Measurements from ENCODE around the gene SLC24A4. TPM values are rescaled to one million over a fixed set of nuclear protein-coding genes. Genes with fewer than 3 reads are reported as not detected.
"Not testable (repeated sequence)": the region's sequence is repeated elsewhere in the genome, so short reads cannot be mapped to it uniquely, and the experiment has no call there.

The SLC24A4 gene
- total RNA-seq, 1 donor from 2014 or later = 0.04 TPM

DNA sequence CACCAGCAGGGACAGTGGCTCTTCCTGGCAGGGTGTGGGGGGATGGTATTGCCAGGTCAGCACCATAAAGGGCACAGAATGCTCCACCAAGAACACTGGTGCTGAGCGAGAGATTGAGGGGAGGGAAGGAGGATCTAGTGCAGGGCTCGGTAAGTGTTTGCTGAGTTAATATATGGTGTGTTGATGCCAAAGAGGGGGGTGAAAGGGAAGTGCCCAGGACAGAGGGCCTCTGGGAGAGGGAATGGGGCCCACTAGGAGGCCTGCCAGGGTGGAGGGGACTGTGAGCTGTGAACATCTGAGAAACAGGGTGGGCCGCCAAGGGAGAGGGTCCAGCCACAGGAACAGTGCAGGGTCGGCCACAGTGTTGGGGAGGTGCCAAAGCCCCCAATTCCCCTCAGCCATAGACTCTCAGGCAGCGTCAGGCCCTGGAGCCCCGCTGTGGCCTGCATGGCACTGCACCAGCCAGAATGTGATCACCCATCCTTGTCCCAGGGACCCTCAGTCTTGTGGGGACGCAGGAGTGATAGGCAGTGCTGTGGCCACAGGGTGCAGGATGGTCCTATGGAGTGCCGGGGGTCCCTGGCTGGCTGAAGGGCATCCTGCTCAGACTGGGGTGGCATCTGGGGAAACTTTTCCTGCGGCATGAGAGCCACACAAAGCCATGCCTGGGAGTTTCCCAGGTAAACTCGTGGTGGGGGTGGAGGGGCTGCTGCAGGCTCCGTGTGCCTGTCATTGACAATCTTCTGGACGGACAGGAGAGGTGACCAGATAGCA is 202.5 kb downstream of the SLC24A4 start:
- no peak for ATAC-seq

DNA sequence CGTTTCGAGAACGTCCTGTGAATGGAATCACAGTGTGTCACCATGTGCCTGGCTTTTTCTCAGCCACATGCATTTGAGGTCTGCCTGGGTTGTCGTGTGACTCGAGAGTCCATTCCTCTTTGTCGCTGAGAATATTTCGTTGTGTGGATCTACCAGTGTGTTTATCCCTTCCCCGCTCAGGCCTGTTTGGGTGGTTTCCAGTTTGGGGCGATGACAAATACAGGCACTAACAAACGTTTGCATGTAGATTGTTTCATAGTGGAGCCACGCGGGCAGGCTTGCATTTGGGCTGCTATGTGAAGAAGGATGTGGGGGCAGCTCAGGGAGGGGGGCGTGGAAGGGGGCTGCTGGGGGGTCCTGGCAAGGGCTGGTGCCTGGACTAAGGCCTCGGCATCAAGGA is 204.8 kb downstream of the SLC24A4 start:
- no peak for ATAC-seq

DNA sequence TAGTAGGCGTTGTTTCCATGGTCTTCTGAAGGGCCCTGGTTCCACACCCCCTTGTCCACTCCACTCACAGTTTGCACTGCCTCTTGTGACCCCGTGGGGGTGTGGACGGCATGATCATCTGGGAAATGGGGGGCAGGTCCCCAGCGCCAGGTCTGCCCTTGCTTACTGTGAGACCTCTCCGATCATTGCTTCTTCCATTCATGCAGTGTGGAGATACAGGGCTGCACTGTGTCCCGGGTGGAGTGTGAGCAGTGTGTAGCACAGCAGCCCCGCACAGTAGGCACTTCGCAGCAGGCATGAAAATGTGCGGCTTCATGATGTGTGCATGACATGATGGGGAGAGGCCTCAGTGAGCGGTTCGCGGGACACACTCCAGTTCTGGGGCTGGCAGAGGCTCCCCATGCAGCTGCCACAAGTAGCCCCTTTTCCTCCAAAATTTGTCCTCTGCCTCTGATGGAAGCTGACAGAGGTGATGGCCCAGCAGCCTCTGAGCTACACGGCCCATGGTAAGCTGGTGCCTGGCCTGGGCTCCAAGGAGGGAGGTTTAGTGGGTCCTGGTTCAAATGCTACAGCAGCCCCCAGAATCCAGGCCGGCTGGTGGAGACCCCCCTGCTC is 205.6 kb downstream of the SLC24A4 start:
- no peak for ATAC-seq

DNA sequence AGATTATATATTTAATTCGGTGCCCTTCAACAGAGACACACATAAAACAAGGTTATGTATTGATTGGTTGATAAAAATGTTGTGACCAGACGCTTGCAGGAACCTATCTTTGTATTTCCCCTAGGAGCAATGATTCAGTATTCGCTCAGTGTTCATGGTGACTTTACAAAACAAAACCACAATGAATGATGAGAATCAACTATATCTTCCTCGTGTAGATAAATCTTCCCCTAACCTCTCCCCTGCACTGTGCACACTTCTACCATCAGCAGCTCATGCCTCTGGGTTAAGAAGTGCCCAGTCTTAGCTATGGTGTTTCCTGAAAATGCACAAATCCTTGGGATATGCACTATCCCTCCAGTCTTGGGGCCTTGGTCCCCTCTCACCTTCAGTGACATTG is 206.9 kb downstream of the SLC24A4 start:
- no peak for ATAC-seq

DNA sequence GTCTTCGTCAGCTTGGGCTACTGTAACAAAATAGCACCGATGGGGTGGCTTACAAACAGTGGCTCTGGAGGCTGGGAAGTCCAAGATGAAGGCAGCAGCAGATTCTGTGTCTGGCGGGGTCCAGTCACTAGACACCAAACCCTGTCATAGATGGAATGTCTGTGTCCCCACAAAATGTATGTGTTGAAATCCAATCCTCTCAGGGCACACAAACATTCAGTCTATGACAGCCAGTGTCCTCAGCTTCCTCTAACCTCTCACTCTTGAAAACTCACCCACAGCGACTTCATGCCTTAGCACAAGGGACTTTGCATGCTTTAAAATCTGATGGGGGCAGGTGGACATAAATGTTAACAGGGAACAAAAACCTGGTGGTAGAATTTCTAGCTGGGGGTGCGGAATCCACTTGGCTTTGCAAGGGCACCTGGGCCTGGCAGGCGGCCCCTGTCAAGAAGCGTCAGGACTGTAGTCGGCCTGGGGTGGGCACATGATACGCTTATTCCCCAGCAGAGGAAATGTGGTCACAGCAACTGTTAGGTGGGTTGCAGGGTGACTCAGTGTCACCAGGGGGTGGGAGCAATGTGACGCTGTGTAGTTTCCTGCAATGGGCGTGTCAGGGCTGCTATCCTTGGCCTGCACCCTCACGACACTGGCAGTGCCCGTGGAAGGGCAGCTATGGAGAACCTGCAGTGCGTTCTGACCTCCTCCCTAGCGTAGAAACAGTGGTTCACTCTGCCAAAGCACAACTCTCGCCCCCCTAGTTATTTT is 208.3 kb downstream of the SLC24A4 start:
- ATAC-seq = peak; percentile 31

DNA sequence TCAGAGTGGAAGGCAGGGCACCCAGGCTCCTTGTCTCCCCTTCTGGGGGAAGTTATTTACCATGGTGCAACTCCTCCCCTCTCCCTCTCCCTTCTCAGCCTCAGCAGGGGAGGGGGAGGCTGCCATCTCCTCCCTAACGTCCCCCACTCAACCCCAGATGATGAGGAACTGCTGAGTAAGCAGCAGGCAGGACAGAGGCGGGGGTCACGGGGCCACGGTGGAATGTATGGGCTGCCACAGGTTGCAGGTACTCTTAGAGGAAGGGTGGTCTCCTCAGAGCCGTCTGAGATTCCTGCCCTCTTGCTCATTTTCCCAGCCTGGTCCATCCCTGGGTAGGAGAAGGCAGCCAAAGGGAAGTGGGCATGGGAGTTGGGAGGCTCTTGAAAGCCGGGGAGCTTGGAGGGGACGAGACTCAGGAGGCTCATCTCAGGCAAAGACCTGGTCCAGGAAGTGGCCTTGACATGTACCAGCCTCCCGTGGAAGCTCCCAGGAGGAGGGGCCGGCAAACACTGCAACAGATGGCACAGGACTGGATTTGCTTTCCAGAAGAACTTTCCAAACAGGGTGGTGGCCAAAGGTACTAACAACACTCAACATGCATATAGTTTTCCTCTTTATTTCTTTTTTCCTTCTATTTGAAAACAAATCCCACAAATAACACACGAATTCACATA is 209.7 kb downstream of the SLC24A4 start:
- no peak for ATAC-seq

DNA sequence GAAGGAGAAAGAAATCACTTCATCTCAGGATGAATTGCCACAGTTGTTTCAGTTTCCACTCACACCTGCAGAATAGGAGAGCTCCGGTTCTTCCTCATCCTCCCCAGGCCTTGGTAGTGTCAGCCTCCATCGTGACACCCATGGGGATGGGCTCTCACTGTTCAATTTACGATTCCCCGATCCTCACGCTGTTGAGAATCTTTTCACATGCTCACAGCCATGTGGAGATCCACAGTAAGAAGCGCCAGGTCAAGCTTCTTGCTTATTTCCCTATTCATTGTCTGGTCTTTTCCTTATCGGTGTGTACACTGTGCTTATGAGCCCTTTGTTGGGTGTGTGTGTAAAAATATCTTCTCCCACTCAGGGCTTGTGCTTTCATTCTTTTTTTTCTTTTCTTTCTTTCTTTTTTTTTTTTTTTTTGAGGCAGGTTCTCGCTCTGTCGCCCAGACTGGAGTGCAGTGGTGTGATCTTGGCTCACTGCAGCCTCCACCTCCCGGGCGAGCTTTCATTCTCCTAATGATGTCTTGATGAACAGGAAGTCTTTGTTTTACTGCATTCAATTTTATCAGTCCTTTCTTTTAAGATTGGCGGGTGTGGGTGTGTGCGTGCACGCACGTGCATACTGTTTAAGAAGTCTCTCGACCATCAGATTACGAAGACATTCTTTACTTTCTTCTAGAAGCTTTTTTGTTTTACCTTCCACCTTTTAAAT is 212.1 kb downstream of the SLC24A4 start:
- ATAC-seq = no peak

DNA sequence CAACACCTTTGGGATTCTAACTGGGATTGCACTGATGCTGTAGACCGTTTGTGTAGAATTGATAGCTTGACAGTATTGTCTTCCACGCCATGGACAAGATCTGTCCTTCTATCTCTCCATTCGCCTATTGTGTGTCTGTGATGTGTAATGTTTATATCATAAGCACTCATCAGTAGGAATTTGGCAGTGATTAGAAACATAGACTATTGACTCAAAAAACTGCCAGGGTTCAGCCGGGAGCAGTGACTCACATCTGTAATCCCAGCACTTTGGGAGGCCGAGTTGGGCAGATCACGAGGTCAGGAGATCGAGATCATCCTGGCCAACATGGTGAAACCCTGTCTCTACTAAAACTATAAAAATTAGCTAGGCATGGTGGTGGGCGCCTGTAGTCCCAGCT is 213.3 kb downstream of the SLC24A4 start:
- not testable (repeated sequence) for ATAC-seq

DNA sequence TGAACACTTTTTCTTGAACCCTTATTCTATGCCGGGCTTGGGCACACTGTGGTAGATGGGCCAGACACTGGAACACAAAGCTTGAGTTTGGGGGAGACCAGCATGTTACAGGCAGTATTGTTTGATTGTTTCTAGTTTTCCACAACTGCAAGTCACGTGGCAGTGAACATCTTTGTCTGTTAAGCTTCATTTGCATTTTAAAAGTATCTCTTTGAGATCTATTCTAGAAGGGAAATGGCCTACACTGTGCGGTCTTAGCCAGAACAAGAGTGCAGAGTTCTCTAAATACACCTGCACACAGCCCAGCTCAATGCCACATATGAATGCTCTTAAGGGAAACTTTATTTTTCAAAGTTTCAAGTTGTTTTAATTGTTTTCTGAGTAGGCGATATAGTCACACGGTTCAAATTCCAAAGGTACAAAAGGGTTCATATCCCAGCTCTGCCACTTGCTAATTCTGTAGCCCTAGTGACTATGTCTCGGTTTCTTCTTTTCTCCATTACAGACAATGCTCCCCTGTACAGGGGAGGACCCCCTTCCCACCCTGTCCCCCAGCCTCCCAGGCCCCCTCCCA is 215.5 kb downstream of the SLC24A4 start:
- no peak for ATAC-seq

DNA sequence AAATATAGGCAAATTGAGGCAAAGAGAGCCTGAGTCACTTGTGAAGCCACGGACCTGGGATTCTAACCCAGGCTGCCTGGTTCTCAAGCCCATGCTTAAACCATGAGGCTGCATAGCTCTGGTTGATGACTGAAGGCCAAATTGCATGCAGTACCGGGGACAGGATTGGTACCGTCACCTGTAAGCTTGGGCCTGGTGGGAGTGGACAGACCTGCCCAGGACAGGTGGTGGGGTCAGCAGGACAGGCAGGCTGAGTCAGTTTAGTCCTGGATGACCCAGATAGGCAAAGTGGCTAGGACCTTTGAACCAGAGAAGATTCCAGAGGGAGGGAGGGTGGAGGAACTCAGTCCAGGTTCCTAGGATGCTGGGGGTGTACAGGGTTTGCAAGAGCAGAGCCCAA is 216.5 kb downstream of the SLC24A4 start:
- no peak for ATAC-seq

DNA sequence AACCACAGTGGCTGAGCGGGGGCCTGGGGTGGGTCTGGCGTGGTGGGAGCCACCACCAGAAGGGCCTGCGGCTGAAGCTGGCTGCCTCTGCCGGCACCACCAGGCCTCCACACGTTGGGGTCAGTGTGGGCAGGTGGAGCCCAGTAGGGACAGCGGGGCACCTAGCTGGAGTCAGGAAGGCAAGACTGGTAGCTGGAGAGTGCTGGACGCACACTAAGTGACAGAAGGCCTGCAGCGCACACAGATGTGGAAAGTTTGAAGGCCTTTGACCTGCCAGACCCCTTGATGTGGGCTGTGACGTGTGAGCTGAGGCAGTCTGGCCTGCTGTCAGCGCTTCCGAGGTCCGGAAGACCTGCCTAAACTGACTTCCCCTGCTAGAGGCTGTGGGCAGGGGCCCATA is 216.9 kb downstream of the SLC24A4 start:
- peak; percentile 9 for ATAC-seq

DNA sequence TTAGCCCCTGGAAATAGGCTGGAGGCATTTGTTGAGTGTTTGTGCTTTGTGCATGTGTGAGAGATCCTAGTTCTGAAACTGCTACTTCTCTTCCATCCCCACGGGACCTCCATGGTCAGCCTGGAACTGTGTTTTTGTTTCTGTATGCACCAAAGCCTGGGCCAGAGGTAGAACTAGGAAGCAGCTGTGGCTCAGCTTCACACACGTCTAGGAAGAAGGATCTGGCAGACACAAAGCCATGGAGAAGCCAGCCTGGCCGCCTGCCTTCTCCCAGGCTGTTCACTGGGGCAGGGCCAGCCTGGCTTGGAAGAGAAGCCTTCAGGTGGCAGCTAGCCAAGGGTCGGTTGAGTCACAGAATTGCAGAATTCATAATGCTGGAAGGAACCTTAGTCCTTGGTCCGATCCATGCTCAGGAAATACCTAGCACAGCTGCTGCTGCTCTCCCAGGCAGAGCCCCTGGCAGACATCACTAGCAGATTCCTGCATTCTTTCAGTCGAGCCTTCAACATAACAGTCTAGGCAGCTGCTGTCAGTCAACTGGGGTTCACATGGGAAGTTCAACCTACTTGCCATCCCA is 217.6 kb downstream of the SLC24A4 start:
- ATAC-seq = peak; percentile 92

DNA sequence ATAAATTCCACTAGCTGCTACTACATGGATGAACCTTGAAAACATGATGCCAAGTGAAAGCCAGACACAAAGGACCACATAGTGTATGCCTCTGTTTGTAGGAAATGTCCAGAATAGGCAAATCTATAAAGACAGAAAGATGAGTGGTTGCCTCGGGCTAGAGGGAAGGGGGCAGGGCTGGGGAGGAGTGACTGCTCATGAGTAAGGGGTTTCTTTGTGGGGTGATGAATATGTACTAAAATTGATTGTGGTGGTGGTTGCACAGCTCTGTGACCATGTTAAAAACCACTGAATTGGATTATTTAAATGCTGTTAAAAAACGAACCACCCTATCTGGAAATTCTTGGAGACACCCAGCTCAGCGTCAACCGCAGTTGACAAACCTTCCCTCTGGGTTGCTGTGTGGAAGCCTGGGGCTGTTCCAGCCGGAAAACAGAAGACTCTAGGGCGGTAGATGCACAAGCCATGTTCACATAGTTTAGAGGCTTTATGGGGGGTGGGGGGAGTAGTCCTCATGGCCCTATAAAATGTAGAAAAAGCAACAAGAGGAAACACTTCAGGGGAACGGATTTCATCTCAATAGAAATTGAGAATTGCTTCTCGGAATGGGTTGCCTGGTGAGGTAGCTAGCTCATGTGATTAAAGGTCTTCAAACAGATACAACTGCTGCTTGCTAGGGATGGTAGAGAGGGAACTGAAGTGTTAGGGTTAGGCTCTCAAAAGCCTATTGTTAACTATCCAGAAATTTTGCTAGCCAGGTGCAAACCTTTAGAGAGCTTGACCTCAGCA is 220.0 kb downstream of the SLC24A4 start:
- ATAC-seq = no peak

DNA sequence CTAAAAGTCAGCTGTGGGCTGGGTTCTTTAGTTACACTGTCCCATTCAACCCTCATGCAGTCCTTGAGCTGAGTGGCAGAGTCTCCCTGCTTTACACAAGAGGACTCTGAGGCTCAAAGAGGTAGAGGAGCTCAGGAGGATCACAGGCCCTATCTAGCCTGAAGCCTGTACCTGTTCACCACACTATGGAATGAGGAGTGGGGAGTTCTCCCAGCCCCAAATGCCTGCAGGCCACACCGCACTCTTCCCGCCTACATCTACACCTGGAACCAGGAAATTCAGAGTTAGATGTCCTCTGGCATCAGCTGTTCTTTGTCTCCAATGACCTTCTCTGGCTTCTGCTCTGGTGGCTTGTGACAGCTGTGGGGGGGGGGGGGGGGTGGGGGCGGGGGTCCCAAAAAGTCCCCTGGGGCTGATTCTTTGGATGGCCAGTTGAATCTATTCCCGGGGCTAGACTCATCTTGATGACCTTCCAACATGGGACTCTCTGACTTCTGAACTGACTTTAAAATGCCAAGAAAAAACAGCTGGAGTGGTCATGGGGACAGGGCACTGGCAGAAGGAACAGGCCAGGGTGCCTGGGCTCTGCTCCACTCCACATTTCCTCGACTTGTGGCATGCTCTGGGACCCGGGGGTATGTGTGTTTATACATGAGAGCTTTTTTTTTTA is 221.2 kb downstream of the SLC24A4 start:
- no peak for ATAC-seq

DNA sequence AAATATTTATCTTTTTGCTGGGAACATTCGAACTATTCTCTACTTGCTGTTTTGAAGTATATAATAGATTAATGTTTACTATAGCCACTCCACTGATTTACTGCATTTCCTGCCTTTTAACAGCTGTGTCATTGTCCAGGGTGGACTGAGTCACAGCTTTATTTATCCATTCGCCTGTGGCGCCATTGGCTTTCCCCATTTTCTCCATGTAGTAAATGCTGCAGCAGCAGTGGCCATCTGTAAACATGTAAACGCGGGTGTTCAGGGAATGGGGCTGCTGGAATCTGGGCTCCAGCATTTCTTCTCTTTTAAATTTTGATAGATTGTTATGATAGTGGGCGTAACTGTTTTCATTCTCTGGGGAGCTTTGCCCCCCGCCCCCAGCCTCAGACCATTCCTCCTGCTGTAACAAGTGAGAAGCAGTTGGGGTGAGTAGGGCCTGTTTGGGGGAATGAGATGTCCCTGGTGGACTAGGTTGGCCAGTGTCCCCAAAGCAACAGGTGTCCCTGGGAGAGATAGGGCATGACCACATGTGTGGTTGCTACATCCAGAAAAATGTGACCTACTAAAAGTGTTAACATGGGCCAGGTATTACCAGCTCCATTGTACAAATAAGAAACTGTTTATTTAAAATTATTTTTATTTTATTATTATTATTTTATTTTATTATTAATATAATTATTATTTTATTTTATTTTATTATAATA is 223.5 kb downstream of the SLC24A4 start:
- ATAC-seq = no peak

DNA sequence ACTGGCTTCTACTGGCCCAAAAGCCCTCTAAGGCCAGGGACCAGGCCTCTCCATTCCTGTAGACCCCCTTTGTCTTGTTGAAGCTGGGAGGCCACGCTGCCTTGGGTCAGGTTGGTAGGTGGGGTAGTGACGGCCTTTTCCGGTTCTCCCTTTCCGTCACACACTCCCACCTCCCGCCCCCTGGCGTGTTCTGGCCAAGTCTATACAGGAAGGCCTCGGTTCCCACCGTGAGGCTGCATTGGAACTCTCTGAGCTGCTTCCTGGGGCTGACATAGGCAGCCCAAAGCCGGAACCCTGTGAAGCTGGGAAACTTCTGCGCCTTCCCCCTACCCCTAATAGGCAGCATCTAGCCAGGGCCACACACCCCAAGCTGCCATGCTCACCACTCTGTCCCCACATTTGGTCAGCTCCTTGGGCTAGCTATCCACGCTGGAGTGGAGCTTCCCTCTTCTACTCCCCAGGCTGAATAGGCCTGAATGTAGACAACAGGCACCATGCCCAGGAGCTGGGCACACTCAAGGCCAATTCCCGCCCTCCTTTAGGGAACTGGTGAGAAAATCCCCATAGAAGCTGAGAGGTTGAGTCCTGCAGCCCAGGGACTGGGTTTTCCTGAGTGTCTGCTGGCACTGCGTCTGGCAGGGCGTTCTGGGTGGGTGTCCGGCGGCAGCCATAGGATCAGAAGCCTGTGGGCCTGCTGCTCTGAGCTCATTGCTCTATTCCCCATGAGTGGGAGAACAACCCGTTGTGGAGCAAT is 226.3 kb downstream of the SLC24A4 start:
- no peak for ATAC-seq

DNA sequence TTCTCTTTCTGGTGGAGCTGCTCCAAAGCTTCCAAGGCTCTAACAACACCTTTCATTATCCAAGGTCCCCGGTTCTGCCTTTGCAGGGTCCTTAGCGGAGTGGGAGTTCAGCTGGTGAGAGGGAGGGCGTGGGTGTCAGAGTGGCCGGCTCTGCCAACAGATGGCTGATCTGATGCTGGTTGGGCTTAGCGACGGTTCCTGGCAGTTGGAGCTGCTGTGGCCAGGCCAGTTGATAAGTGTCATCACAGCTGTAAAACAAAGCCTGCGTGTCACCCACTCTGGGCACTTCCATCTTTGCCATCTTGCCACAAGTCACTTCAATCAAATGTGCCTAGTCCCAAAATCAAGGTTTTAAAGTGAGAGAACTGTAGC is 226.9 kb downstream of the SLC24A4 start:
- peak; percentile 37 for ATAC-seq

All from esophagus mucosa (tissue), 1 donor.